B cell (primary cell): ENCODE results near the gene DAZAP2. TPM values are rescaled to one million over a fixed set of nuclear protein-coding genes. Genes with fewer than 3 reads are reported as not detected.
"Not testable (repeated sequence)": the region's sequence is repeated elsewhere in the genome, so short reads cannot be mapped to it uniquely, and the experiment has no call there.

ENCODE experiments used
- ATAC-seq: fragments of 200-7000 bp; cut with Tn5 transposase; one replicate; pipeline ENCODE4 v1.10.0; 2021; ENCODE audit warnings: low read depth, mild to moderate bottlenecking, moderate number of reproducible peaks, moderate library complexity
- CTCF ChIA-PET: fragments of 350-600 bp; sonication (Branson Sonifier 250); formaldehyde crosslinking; loops from one replicate; lab custom pipeline; 2021; ENCODE audit warnings: antibody characterized with exemption, inconsistent platforms; lab: Charles Lee
- POLR2A ChIA-PET: fragments of 350-600 bp; sonication (Branson Sonifier 250); formaldehyde crosslinking; loops from one replicate; lab custom pipeline; 2021; ENCODE audit warnings: antibody characterized with exemption; lab: Charles Lee
- DNase-seq: peaks from one replicate; pipeline ENCODE4 v3.0.0; 2013
- H2AFZ ChIP-seq: 2 replicates; pipeline ENCODE4 v1.6.1; 2012; ENCODE audit warnings: mild to moderate bottlenecking, low read depth, low read length; ENCODE audit not compliant: insufficient read depth, poor library complexity, severe bottlenecking
- H3K27ac ChIP-seq, 2 donors: 1 replicate in 1 of 2; 2 replicates in 1 of 2; pipeline ENCODE4 v1.5.1; 2012 to 2013; ENCODE audit warnings: low read length in 2 of 2, mild to moderate bottlenecking in 2 of 2, moderate library complexity in 1 of 2
- H3K27me3 ChIP-seq, 4 experiments: fragments of 200-600 bp in 1 of 4; sonication (generic) in 1 of 4; replicated peaks in 1 of 4; 1 replicate in 2 of 4; 2 replicates in 2 of 4; pipeline versions ENCODE4 v1.6.1 to v1.7.0; 2013 to 2016; ENCODE audit warnings: low read length in 3 of 4, mild to moderate bottlenecking in 2 of 4, mixed read lengths in 1 of 4, moderate library complexity in 1 of 4; ENCODE audit not compliant: insufficient read depth in 4 of 4, control insufficient read depth in 3 of 4; ENCODE audit errors: control extremely low read depth in 1 of 4
- H3K36me3 ChIP-seq, 2 experiments: replicated peaks in 1 of 2; 1 replicate in 1 of 2; 2 replicates in 1 of 2; pipeline versions ENCODE4 v1.6.1 to v1.7.1; 2013; ENCODE audit warnings: low read length in 1 of 2; ENCODE audit not compliant: insufficient read depth in 2 of 2, control insufficient read depth in 1 of 2; ENCODE audit errors: control extremely low read depth in 1 of 2, extremely low read depth in 1 of 2
- H3K4me1 ChIP-seq, 2 donors: fragments of 200-600 bp in 1 of 2; sonication (generic) in 1 of 2; 1 replicate in 1 of 2; 2 replicates in 1 of 2; pipeline versions ENCODE4 v1.5.1 to v1.6.1; 2013 to 2017; ENCODE audit warnings: low read length in 2 of 2; ENCODE audit not compliant: control insufficient read depth in 2 of 2, insufficient read depth in 2 of 2
- H3K4me2 ChIP-seq: replicated peaks from 2 replicates; pipeline ENCODE3; 2012; ENCODE audit warnings: mild to moderate bottlenecking, low read depth, low read length; ENCODE audit not compliant: poor library complexity, severe bottlenecking
- H3K4me3 ChIP-seq, 5 experiments: fragments of 200-600 bp in 1 of 5; sonication (generic) in 1 of 5; 1 replicate in 3 of 5; 2 replicates in 2 of 5; pipeline versions ENCODE4 v1.5.1 to v1.7.0; 2011 to 2016; ENCODE audit warnings: low read length in 4 of 5, mild to moderate bottlenecking in 4 of 5, low read depth in 2 of 5, control low read depth in 1 of 5, moderate library complexity in 1 of 5; ENCODE audit not compliant: insufficient read depth in 1 of 5; ENCODE audit errors: control extremely low read depth in 1 of 5, extremely low read depth in 1 of 5
- H3K79me2 ChIP-seq: fragments of 200-600 bp; sonication (generic); one replicate; pipeline ENCODE4 v1.6.0; 2016; ENCODE audit warnings: low read length; ENCODE audit not compliant: control insufficient read depth, insufficient read depth
- H3K9ac ChIP-seq: fragments of 200-600 bp; sonication (generic); 2 replicates; pipeline ENCODE4 v1.6.1; 2017; ENCODE audit warnings: mild to moderate bottlenecking, low read length, moderate library complexity
- H3K9me3 ChIP-seq, 3 donors: one replicate each; pipeline versions ENCODE4 v1.6.1 to v1.7.1; 2013; ENCODE audit warnings: low read length in 2 of 3; ENCODE audit not compliant: control insufficient read depth in 2 of 3, insufficient read depth in 1 of 3; ENCODE audit errors: control extremely low read depth in 1 of 3
- H4K20me1 ChIP-seq: 2 replicates; pipeline ENCODE4 v1.6.0; 2012; ENCODE audit warnings: mild to moderate bottlenecking, low read length; ENCODE audit not compliant: insufficient read depth, control insufficient read depth, poor library complexity, severe bottlenecking
- H3K27ac Mint-ChIP-seq: one replicate; pipeline ENCODE4 v1.8.0; 2021; ENCODE audit warnings: mixed read lengths
- H3K27me3 Mint-ChIP-seq: one replicate; pipeline ENCODE4 v1.8.0; 2021; ENCODE audit warnings: mixed read lengths
- H3K4me1 Mint-ChIP-seq: one replicate; pipeline ENCODE4 v1.8.0; 2021; ENCODE audit warnings: mixed read lengths
- H3K4me3 Mint-ChIP-seq: one replicate; pipeline ENCODE4 v1.8.0; 2021; ENCODE audit warnings: mixed read lengths
- H3K9me3 Mint-ChIP-seq: one replicate; pipeline ENCODE4 v1.8.0; 2022; ENCODE audit warnings: mixed read lengths; ENCODE audit not compliant: insufficient read depth
- EZH2 ChIP-seq: IDR thresholded peaks from 2 replicates; pipeline ENCODE4 v1.6.1; 2012; ENCODE audit warnings: borderline replicate concordance, low read depth, mild to moderate bottlenecking, moderate library complexity, low read length; ENCODE audit not compliant: insufficient read depth, poor library complexity, severe bottlenecking
- WGBS: methylation state at CpG from one replicate; pipeline ENCODE4 v1.1.5; 2013; ENCODE audit warnings: missing lambda C conversion rate; ENCODE audit not compliant: insufficient coverage; 5-methylcytosine and 5-hydroxymethylcytosine counted together
- intact Hi-C: fragments of 100-400 bp; cut with micrococcal nuclease; formaldehyde crosslinking; loops from one replicate; pipeline ENCODE4 v1.10.0; 2022
- polyA plus RNA-seq: library from polyadenylated mRNA; depleted of rRNA; stranded (reverse); fragments of >200 nt; gene quantifications from 2 replicates; pipeline ENCODE4 v1.2.3, GENCODE V29; 2012
- total RNA-seq, 2 donors: library from RNA; stranded (reverse); fragments of 120-200 nt in 1 of 2; gene quantifications; 1 replicate in 1 of 2; 2 replicates in 1 of 2; pipeline versions ENCODE4 v1.2.3 to v1.2.4, GENCODE V29; 2013 to 2022
- TF ChIP-seq, protein P1 (sequence below): fragments of 200-600 bp; IDR thresholded peaks from one replicate; pipeline ENCODE4 v1.8.0; 2022; ENCODE audit warnings: antibody characterized with exemption, mild to moderate bottlenecking

Gene DAZAP2
- total and polyA plus RNA-seq, 2 donors (not counting 1 experiment from before 2014, with no cell fraction given), result 233 to 620 TPM

DNA sequence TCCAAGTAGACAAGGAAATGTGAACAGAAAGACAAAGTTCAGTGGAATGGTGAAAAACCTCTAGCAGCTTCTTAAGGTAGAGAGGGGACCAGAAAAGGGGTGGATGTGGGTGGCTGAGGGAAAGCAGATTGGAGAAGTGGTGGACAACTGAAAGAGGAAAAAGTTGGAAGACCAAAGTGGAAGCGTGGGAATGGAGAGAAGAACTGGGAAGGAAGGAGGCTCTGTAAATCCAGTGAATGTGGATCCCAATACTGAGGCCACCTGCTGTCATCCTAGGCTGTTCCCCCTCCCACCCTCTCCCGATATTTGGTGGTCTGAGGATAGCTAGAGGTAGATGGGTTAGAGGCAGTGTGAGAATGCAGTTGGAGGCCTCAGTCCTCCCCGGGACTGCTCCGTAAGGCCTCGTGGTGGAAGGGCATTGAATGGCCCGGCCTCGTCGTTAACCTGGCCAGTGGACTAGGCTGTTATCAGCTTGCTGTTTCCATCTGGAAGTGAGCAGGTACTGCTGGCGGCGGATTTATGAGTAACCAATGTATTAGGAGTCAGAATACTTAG, 19.9 kb upstream of the DAZAP2 start:
- Histone ChIP-seq H3K9me3 (no peaks in the 10 kb centered on the region), H4K20me1 (no peaks in the 10 kb centered on the region), H3K4me3 (peak overlapping the region; percentile 68 to 86 (median 71)), H3K79me2 (peaks cover 3% of the 10 kb centered on the region), H3K4me1 (peaks cover 6 to 18% of the 10 kb centered on the region in 2 donors), H3K36me3 (no peaks in the 10 kb centered on the region), H3K27ac (peak overlapping the region; percentile 85 to 93), H3K27me3 (no peaks in the 10 kb centered on the region), H3K9ac (peak overlapping the region; percentile 82), H3K4me2 (peak overlapping the region; percentile 96), H2AFZ (peak overlapping the region; percentile 84)
- ATAC-seq (no peak), DNase-seq (no peak)
- WGBS, result 76% methylated on average over 7 of the region's 10 CpGs
- CTCF ChIA-PET, result interaction anchor here (0.8 to 2.4 kb wide), 11 partner anchors 12 to 172 kb away, joined by 3 to 20 read pairs (median 5); partner anchors contain the start of genes CSRNP2 and DAZAP2
- POLR2A ChIA-PET, result interaction anchor here (0.5 to 2.5 kb wide), 12 partner anchors 10 to 454 kb away, joined by 3 to 70 read pairs (median 5); partner anchors contain the start of genes CSRNP2, DAZAP2, SLC11A2 and TFCP2
- H3K4me1 Mint-ChIP-seq, result peaks cover 19% of the 10 kb centered on the region
- no peaks in the 10 kb centered on the region for H3K27me3 Mint-ChIP-seq
- TF ChIP-seq EZH2, result no peak
- TF ChIP-seq, protein P1, sequence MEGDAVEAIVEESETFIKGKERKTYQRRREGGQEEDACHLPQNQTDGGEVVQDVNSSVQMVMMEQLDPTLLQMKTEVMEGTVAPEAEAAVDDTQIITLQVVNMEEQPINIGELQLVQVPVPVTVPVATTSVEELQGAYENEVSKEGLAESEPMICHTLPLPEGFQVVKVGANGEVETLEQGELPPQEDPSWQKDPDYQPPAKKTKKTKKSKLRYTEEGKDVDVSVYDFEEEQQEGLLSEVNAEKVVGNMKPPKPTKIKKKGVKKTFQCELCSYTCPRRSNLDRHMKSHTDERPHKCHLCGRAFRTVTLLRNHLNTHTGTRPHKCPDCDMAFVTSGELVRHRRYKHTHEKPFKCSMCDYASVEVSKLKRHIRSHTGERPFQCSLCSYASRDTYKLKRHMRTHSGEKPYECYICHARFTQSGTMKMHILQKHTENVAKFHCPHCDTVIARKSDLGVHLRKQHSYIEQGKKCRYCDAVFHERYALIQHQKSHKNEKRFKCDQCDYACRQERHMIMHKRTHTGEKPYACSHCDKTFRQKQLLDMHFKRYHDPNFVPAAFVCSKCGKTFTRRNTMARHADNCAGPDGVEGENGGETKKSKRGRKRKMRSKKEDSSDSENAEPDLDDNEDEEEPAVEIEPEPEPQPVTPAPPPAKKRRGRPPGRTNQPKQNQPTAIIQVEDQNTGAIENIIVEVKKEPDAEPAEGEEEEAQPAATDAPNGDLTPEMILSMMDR, result no peak
- H3K9me3 Mint-ChIP-seq, result no peaks in the 10 kb centered on the region
- intact Hi-C loops, result loop anchor here (1.0 to 5.0 kb wide), 8 partner anchors 20 to 1789 kb away; partner anchors contain the start of genes BIN2, CSRNP2, DAZAP2 and EIF4B
- peak overlapping the region; percentile 96 for H3K27ac Mint-ChIP-seq
- H3K4me3 Mint-ChIP-seq, result peak overlapping the region; percentile 95

DNA sequence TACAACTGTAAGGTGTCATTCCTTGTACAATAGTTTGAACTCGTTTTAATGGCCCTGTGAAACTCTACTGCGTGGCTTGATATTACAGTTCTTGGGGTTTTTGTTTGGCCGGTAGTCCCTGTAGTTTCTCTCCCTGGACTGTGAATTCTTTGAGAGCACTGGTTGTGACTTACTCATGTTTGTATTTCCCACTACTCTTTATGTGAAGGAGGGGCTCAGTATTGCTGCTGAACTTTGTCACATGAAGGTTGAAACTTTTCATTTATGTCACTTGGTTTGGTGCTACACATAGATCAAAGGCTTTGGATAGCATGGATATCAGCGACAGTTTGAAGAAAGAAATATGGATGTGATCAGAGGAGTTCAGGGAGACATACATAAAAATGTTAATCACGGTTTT, 19.3 kb upstream of the DAZAP2 start:
- ATAC-seq (no peak), DNase-seq (no peak)
- Histone ChIP-seq H3K9me3 (no peaks in the 10 kb centered on the region), H2AFZ (no peak overlapping the region), H3K4me3 (no peak overlapping the region), H4K20me1 (no peaks in the 10 kb centered on the region), H3K4me1 (peaks cover 6 to 18% of the 10 kb centered on the region in 2 donors), H3K36me3 (no peaks in the 10 kb centered on the region), H3K9ac (no peak overlapping the region), H3K79me2 (peaks cover 3% of the 10 kb centered on the region), H3K27ac (no peak overlapping the region), H3K4me2 (peak overlapping the region; percentile 96), H3K27me3 (no peaks in the 10 kb centered on the region)
- intact Hi-C loops, result loop anchor here (2.0 to 5.0 kb wide), 4 partner anchors 105 to 1788 kb away; partner anchors contain the start of genes BIN2 and EIF4B
- Mint-ChIP-seq H3K4me1 (peaks cover 19% of the 10 kb centered on the region), H3K27ac (peak overlapping the region; percentile 83), H3K27me3 (no peaks in the 10 kb centered on the region), H3K4me3 (peak overlapping the region; percentile 95), H3K9me3 (no peaks in the 10 kb centered on the region)
- ChIA-PET POLR2A (interaction anchor here (1.6 to 2.5 kb wide), 2 partner anchors 9 to 19 kb away, joined by 5 to 70 read pairs; partner anchors contain the start of gene DAZAP2), CTCF (interaction anchor here (1.2 to 2.4 kb wide), 2 partner anchors 22 to 122 kb away, joined by 5 to 18 read pairs; no protein-coding TSS in a partner anchor)
- TF ChIP-seq, protein P1, result no peak
- no peak for TF ChIP-seq EZH2
- WGBS, result 94% methylated on average over 3 of the region's 5 CpGs

GRCh38 chr12:51219857-51220256, 18.8 kb upstream of the DAZAP2 start:
- H4K20me1 ChIP-seq, H3K27me3 Mint-ChIP-seq, H2AFZ ChIP-seq, H3K9me3 ChIP-seq, H3K4me3 Mint-ChIP-seq, DNase-seq, CTCF ChIA-PET, H3K27ac ChIP-seq, H3K79me2 ChIP-seq, H3K27me3 ChIP-seq, POLR2A ChIA-PET, H3K27ac Mint-ChIP-seq, H3K36me3 ChIP-seq, ATAC-seq, H3K9me3 Mint-ChIP-seq, H3K9ac ChIP-seq, H3K4me3 ChIP-seq, H3K4me2 ChIP-seq: not testable (repeated sequence)
- peaks cover 6 to 18% of the 10 kb centered on the region in 2 donors for H3K4me1 ChIP-seq
- peaks cover 19% of the 10 kb centered on the region for H3K4me1 Mint-ChIP-seq
- 96% methylated on average over 5 of the region's 12 CpGs for WGBS
- intact Hi-C loops, result loop anchor here (2.0 to 5.0 kb wide), 4 partner anchors 105 to 1787 kb away; partner anchors contain the start of genes BIN2 and EIF4B
